Midbrain (tissue), 1 donor: Measurements from ENCODE around the gene PARD3B.
A peak's percentile ranks its signal among the peaks of the same experiment; 100 is the strongest.

Experiments used
- DNase-seq: peaks from one replicate; lab custom pipeline; 2025; lab: John Stamatoyannopoulos, UW

The PARD3B gene

GRCh38 chr2:204842068-204842467 is 296.8 kb downstream of the PARD3B start:
- no peak for DNase-seq

- DNase-seq = peak; percentile 42
Observed at GRCh38 chr2:204842661-204843485, 297.6 kb downstream of the PARD3B start.

GRCh38 chr2:204846471-204846870 is 301.2 kb downstream of the PARD3B start:
- no peak for DNase-seq

- no peak for DNase-seq
Observed at GRCh38 chr2:204849892-204850291, 304.6 kb downstream of the PARD3B start.

GRCh38 chr2:204850581-204850980 is 305.3 kb downstream of the PARD3B start:
- no peak for DNase-seq

GRCh38 chr2:204853905-204854304 is 308.6 kb downstream of the PARD3B start:
- no peak for DNase-seq

GRCh38 chr2:204860274-204860673 is 315.0 kb downstream of the PARD3B start:
- DNase-seq = peak; percentile 69

GRCh38 chr2:204862809-204863208 is 317.5 kb downstream of the PARD3B start:
- no peak for DNase-seq

GRCh38 chr2:204863336-204863735 is 318.1 kb downstream of the PARD3B start:
- DNase-seq = no peak

- no peak for DNase-seq
Observed at GRCh38 chr2:204869132-204869823, 324.0 kb downstream of the PARD3B start.

GRCh38 chr2:204870053-204870452 is 324.8 kb downstream of the PARD3B start:
- no peak for DNase-seq

- DNase-seq = peak; percentile 63
Observed at GRCh38 chr2:204871231-204871953, 326.1 kb downstream of the PARD3B start.

GRCh38 chr2:204876311-204876710 is 331.0 kb downstream of the PARD3B start:
- no peak for DNase-seq

- no peak for DNase-seq
Observed at GRCh38 chr2:204877691-204878090, 332.4 kb downstream of the PARD3B start.

GRCh38 chr2:204880928-204881327 is 335.7 kb downstream of the PARD3B start:
- no peak for DNase-seq

- no peak for DNase-seq
Observed at GRCh38 chr2:204881655-204882054, 336.4 kb downstream of the PARD3B start.

- no peak for DNase-seq
Observed at GRCh38 chr2:204885747-204886146, 340.5 kb downstream of the PARD3B start.

GRCh38 chr2:204886713-204887112 is 341.4 kb downstream of the PARD3B start:
- no peak for DNase-seq

- DNase-seq = no peak
Observed at GRCh38 chr2:204888222-204888621, 342.9 kb downstream of the PARD3B start.

- DNase-seq = no peak
Observed at GRCh38 chr2:204890680-204891079, 345.4 kb downstream of the PARD3B start.

GRCh38 chr2:204891739-204892138 is 346.5 kb downstream of the PARD3B start:
- no peak for DNase-seq

GRCh38 chr2:204892506-204893255 is 347.4 kb downstream of the PARD3B start:
- no peak for DNase-seq
